ENCODE data around the gene MAP1LC3A. TPM values are rescaled to one million over a fixed set of nuclear protein-coding genes. Genes with fewer than 3 reads are reported as not detected.

Gene MAP1LC3A
- total RNA-seq, 1 experiment from 2014 or later: 25.9 TPM

DNA sequence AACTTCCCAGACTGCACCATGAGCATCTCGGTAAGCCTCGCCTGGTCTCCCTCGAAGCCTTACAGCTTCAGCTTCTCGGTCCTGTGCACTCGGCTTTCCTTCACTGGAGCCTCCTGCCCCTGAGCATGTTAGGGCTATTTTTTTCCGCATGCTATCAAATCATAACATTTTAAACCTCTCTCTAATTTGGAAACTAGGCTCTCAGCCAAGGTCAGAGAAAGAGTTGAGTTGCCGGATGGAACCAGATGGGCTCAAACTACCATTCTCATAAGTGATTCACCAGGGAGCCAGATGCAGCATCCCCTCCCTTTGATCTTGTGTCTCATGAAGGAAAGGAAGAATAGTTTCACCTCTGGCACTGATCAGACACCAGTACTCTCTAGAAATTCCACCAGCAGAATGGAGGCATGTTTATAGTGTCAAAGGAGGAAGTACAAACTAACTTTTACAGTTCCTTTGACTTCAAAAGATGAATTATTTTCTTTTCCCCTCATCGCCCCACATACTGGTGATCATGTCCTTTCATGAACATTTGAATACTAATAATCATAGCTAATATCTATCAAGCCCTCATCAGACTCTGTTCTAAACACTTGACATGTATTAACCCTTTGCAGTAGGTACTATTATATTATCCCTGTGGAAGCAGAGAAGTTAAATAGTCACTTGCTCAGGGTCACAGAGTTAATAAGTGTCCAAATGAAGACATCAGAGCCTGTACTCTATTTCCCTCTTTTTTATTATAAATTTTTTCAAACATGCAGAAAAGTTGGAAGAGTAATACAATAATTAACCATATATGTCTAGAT is 46.7 kb downstream of the MAP1LC3A start:
- Histone ChIP-seq H3K79me2 (ENCODE audit: insufficient read depth, low read length) (no peaks in the 10 kb centered on the region), H3T11ph (ENCODE audit: low read length) (no peak overlapping the region), H3K27ac (ENCODE audit: insufficient read length, low read depth, low read length) (no peak overlapping the region), H2AK5ac (ENCODE audit: insufficient read length, low read length) (no peak overlapping the region), H4K5ac (ENCODE audit: insufficient read length, low read depth, low read length) (no peak overlapping the region), H3K18ac (ENCODE audit: insufficient read length, low read depth, low read length) (no peak overlapping the region), H2BK12ac (ENCODE audit: insufficient read length, low read depth, low read length) (no peak overlapping the region), H3K23me2 (ENCODE audit: insufficient read length, low read depth, low read length, poor library complexity, severe bottlenecking) (no peaks in the 10 kb centered on the region), H4K8ac (replicated peaks; ENCODE audit: insufficient read length, low read depth, low read length) (no peak overlapping the region), H3K79me1 (ENCODE audit: insufficient read depth, low read depth, low read length, poor library complexity, severe bottlenecking) (no peaks in the 10 kb centered on the region), H3K56ac (ENCODE audit: insufficient read length, low read depth, low read length) (no peak overlapping the region), H3K9me3 (ENCODE audit: control insufficient read depth, low read depth, low read length) (no peaks in the 10 kb centered on the region), H4K20me1 (ENCODE audit: control insufficient read depth, insufficient read depth, insufficient read length) (no peaks in the 10 kb centered on the region), H2BK15ac (ENCODE audit: low read depth, low read length) (no peak overlapping the region), H2BK20ac (ENCODE audit: low read depth, low read length, poor library complexity, severe bottlenecking) (no peak overlapping the region), H2AFZ (ENCODE audit: low read length) (no peak overlapping the region), H3K23ac (ENCODE audit: insufficient read length, low read depth, low read length) (no peak overlapping the region), H3K4me1 (ENCODE audit: insufficient read depth, low read length) (no peaks in the 10 kb centered on the region), H3K4me2 (ENCODE audit: insufficient read depth, insufficient read length, low read length) (no peak overlapping the region), H4K91ac (ENCODE audit: insufficient read length, low read depth, low read length) (no peak overlapping the region), H3K9ac (ENCODE audit: extremely low read depth, insufficient read length, low read length) (no peak overlapping the region), H3K27me3 (ENCODE audit: insufficient read depth, low read length) (no peaks in the 10 kb centered on the region), H3K14ac (ENCODE audit: insufficient read depth, low read length) (no peak overlapping the region), H3K4ac (ENCODE audit: low read depth, low read length) (no peak overlapping the region), H2BK5ac (ENCODE audit: insufficient read length, low read length) (no peak overlapping the region), H2BK120ac (ENCODE audit: low read depth, low read length, poor library complexity, severe bottlenecking) (no peak overlapping the region)
- Mint-ChIP-seq H3K36me3 (ENCODE audit: insufficient read depth in 1 of 3, low read depth in 3 of 3) (peaks cover 1 to 5% (median 4%) of the 10 kb centered on the region in 3 experiments; a peak in 3 of 7 replicates), H3K4me1 (peaks cover 4 to 5% of the 10 kb centered on the region in 2 experiments), H3K27ac (peak overlapping the region in 1 of 3 experiments; percentile 63; a peak in 2 of 7 replicates), H3K9me3 (no peaks in the 10 kb centered on the region), H3K4me3 (no peak overlapping the region), H3K27me3 (ENCODE audit: low read depth) (no peaks in the 10 kb centered on the region)
- no CpG with 5 or more reads among the region's 8 CpGs for WGBS (ENCODE audit: extremely low coverage, insufficient read length, low lambda C conversion rate)
- TF ChIP-seq, protein P1, sequence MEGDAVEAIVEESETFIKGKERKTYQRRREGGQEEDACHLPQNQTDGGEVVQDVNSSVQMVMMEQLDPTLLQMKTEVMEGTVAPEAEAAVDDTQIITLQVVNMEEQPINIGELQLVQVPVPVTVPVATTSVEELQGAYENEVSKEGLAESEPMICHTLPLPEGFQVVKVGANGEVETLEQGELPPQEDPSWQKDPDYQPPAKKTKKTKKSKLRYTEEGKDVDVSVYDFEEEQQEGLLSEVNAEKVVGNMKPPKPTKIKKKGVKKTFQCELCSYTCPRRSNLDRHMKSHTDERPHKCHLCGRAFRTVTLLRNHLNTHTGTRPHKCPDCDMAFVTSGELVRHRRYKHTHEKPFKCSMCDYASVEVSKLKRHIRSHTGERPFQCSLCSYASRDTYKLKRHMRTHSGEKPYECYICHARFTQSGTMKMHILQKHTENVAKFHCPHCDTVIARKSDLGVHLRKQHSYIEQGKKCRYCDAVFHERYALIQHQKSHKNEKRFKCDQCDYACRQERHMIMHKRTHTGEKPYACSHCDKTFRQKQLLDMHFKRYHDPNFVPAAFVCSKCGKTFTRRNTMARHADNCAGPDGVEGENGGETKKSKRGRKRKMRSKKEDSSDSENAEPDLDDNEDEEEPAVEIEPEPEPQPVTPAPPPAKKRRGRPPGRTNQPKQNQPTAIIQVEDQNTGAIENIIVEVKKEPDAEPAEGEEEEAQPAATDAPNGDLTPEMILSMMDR (conservative IDR thresholded peaks at IDR 0.05): no peak
- DNase-seq: no peak
